T-helper 17 cell (primary cell): Measurements from ENCODE around the gene ECHS1. TPM values are rescaled to one million over a fixed set of nuclear protein-coding genes. Genes with fewer than 3 reads are reported as not detected.
A peak's percentile ranks its signal among the peaks of the same experiment; 100 is the strongest.
"Not testable (repeated sequence)": the region's sequence is repeated elsewhere in the genome, so short reads cannot be mapped to it uniquely, and the experiment has no call there.

ENCODE experiments used
- ATAC-seq: fragments of 150-1000 bp; cut with Tn5 transposase; 2 replicates; pipeline ENCODE4 v1.10.0; 2021; ENCODE audit warnings: mild to moderate bottlenecking, moderate library complexity
- DNase-seq, 3 donors: peaks; one replicate each; pipeline versions ENCODE4 v3.0.0 to v3.0.0-alpha.2; 2020 to 2021
- H3K9me3 ChIP-seq: one replicate; pipeline ENCODE4 v1.7.0; 2013; ENCODE audit warnings: low read length, mild to moderate bottlenecking; ENCODE audit not compliant: control insufficient read depth, poor library complexity, severe bottlenecking
- H3K27ac Mint-ChIP-seq: one replicate; pipeline ENCODE4 v1.8.0; 2022; ENCODE audit warnings: mild to moderate bottlenecking, moderate library complexity, mixed read lengths
- H3K27me3 Mint-ChIP-seq: one replicate; pipeline ENCODE4 v1.8.0; 2022; ENCODE audit warnings: mixed read lengths
- H3K36me3 Mint-ChIP-seq: one replicate; pipeline ENCODE4 v1.8.0; 2022; ENCODE audit warnings: low read depth, mixed read lengths
- H3K4me1 Mint-ChIP-seq: one replicate; pipeline ENCODE4 v1.8.0; 2022; ENCODE audit warnings: mild to moderate bottlenecking, mixed read lengths
- H3K4me3 Mint-ChIP-seq: one replicate; pipeline ENCODE4 v1.8.0; 2022; ENCODE audit warnings: mild to moderate bottlenecking, moderate library complexity, mixed read lengths
- total RNA-seq, 4 donors: library from RNA in 2 of 4; stranded (reverse) in 2 of 4; gene quantifications; one replicate each; pipeline ENCODE4 v1.2.3 and lab custom pipeline; 2022 to 2026

Gene ECHS1
- total RNA-seq, 2 donors from 2014 or later, result 18.2 to 20.2 TPM

- Mint-ChIP-seq H3K27me3 (no peaks in the 10 kb centered on the region), H3K36me3 (no peaks in the 10 kb centered on the region), H3K27ac (peak within 1 kb of the TSS; percentile 41), H3K4me3 (peak within 1 kb of the TSS; percentile 83), H3K4me1 (peaks cover 8% of the 10 kb centered on the region)
- no peaks in the 10 kb centered on the region for H3K9me3 ChIP-seq
- peak; percentile 73 for ATAC-seq
- DNase-seq, result peak; percentile 44 to 58 (median 58)
Observed at GRCh38 chr10:133379152-133379800, 6.1 kb upstream of the ECHS1 start, which contains the start of gene PAOX. Gene PAOX, plus strand, starts transcription at chr10:133379262. Its CDS starts 55 bp downstream, at chr10:133379317.

GRCh38 chr10:133378251-133379096 is 5.3 kb upstream of the ECHS1 start:
- Mint-ChIP-seq H3K4me3 (peak overlapping the region; percentile 81), H3K36me3 (no peaks in the 10 kb centered on the region), H3K27ac (no peak overlapping the region)

GRCh38 chr10:133377818-133378250 is 4.7 kb upstream of the ECHS1 start:
- peak overlapping the region; percentile 81 for H3K4me3 Mint-ChIP-seq
- H3K36me3 Mint-ChIP-seq, result no peaks in the 10 kb centered on the region
- ATAC-seq, result no peak
- H3K9me3 ChIP-seq, result no peaks in the 10 kb centered on the region
- peaks cover 10% of the 10 kb centered on the region for H3K4me1 Mint-ChIP-seq
- no peaks in the 10 kb centered on the region for H3K27me3 Mint-ChIP-seq
- DNase-seq, result no peak
- no peak overlapping the region for H3K27ac Mint-ChIP-seq

More at GRCh38 chr10:133378251-133379096, 5.3 kb upstream of the ECHS1 start:
- ATAC-seq (peak; percentile 59), DNase-seq (peak; percentile 34 to 61 (median 51))
- Mint-ChIP-seq H3K4me1 (peaks cover 10% of the 10 kb centered on the region), H3K27me3 (no peaks in the 10 kb centered on the region)
- no peaks in the 10 kb centered on the region for H3K9me3 ChIP-seq

GRCh38 chr10:133377025-133377817 is 4.1 kb upstream of the ECHS1 start:
- peaks cover 10% of the 10 kb centered on the region for H3K4me1 Mint-ChIP-seq
- H3K4me3 Mint-ChIP-seq, result peak overlapping the region; percentile 81
- H3K27me3 Mint-ChIP-seq, result no peaks in the 10 kb centered on the region
- ATAC-seq, result no peak
- no peaks in the 10 kb centered on the region for H3K9me3 ChIP-seq
- DNase-seq, result no peak
- peak overlapping the region; percentile 72 for H3K27ac Mint-ChIP-seq
- H3K36me3 Mint-ChIP-seq, result no peaks in the 10 kb centered on the region

GRCh38 chr10:133376183-133376582 is 3.0 kb upstream of the ECHS1 start:
- H3K4me1 Mint-ChIP-seq, H3K4me3 Mint-ChIP-seq, DNase-seq, H3K27me3 Mint-ChIP-seq, H3K27ac Mint-ChIP-seq, H3K36me3 Mint-ChIP-seq, H3K9me3 ChIP-seq, ATAC-seq: not testable (repeated sequence)

GRCh38 chr10:133375357-133376115 is 2.4 kb upstream of the ECHS1 start:
- H3K4me1 Mint-ChIP-seq, result peaks cover 6% of the 10 kb centered on the region
- H3K36me3 Mint-ChIP-seq, result no peaks in the 10 kb centered on the region
- H3K4me3 Mint-ChIP-seq, result no peak overlapping the region
- H3K27ac Mint-ChIP-seq, result no peak overlapping the region
- H3K9me3 ChIP-seq, result no peaks in the 10 kb centered on the region
- DNase-seq (no peak), ATAC-seq (no peak)
- no peaks in the 10 kb centered on the region for H3K27me3 Mint-ChIP-seq

GRCh38 chr10:133372507-133372906 is 647 bp downstream of the ECHS1 start:
- DNase-seq, result no peak
- Mint-ChIP-seq H3K4me3 (peak overlapping the region; percentile 90), H3K4me1 (peaks cover 9% of the 10 kb centered on the region), H3K36me3 (no peaks in the 10 kb centered on the region), H3K27me3 (no peaks in the 10 kb centered on the region), H3K27ac (peak overlapping the region; percentile 49)
- H3K9me3 ChIP-seq, result no peaks in the 10 kb centered on the region
- no peak for ATAC-seq

- ATAC-seq, result no peak
Observed at GRCh38 chr10:133370030-133370786, 2.9 kb downstream of the ECHS1 start.

GRCh38 chr10:133368153-133368552 is 5.0 kb downstream of the ECHS1 start:
- H3K36me3 Mint-ChIP-seq, result no peaks in the 10 kb centered on the region
- ATAC-seq (no peak), DNase-seq (no peak)
- peaks cover 3% of the 10 kb centered on the region for H3K4me1 Mint-ChIP-seq
- no peaks in the 10 kb centered on the region for H3K27me3 Mint-ChIP-seq
- peak overlapping the region; percentile 36 for H3K4me3 Mint-ChIP-seq
- H3K27ac Mint-ChIP-seq, result no peak overlapping the region
- no peaks in the 10 kb centered on the region for H3K9me3 ChIP-seq

More at GRCh38 chr10:133370030-133370786, 2.9 kb downstream of the ECHS1 start:
- H3K4me3 Mint-ChIP-seq, result no peak overlapping the region
- no peak overlapping the region for H3K27ac Mint-ChIP-seq
- no peaks in the 10 kb centered on the region for H3K36me3 Mint-ChIP-seq
- no peaks in the 10 kb centered on the region for H3K9me3 ChIP-seq
- DNase-seq, result no peak
- peaks cover 6% of the 10 kb centered on the region for H3K4me1 Mint-ChIP-seq
- no peaks in the 10 kb centered on the region for H3K27me3 Mint-ChIP-seq

GRCh38 chr10:133367461-133367860 is 5.7 kb downstream of the ECHS1 start:
- not testable (repeated sequence) for H3K9me3 ChIP-seq, H3K36me3 Mint-ChIP-seq, ATAC-seq, H3K4me3 Mint-ChIP-seq, H3K4me1 Mint-ChIP-seq, DNase-seq, H3K27ac Mint-ChIP-seq, H3K27me3 Mint-ChIP-seq

GRCh38 chr10:133366751-133367150 is 6.4 kb downstream of the ECHS1 start:
- no peaks in the 10 kb centered on the region for H3K9me3 ChIP-seq
- Mint-ChIP-seq H3K27me3 (no peaks in the 10 kb centered on the region), H3K4me3 (no peak overlapping the region), H3K27ac (no peak overlapping the region), H3K4me1 (peaks cover 9% of the 10 kb centered on the region), H3K36me3 (no peaks in the 10 kb centered on the region)
- ATAC-seq (no peak), DNase-seq (no peak)

- no peaks in the 10 kb centered on the region for H3K36me3 Mint-ChIP-seq
- DNase-seq (no peak), ATAC-seq (no peak)
- peaks cover 14% of the 10 kb centered on the region for H3K4me1 Mint-ChIP-seq
- no peaks in the 10 kb centered on the region for H3K27me3 Mint-ChIP-seq
- H3K9me3 ChIP-seq, result no peaks in the 10 kb centered on the region
- no peak overlapping the region for H3K4me3 Mint-ChIP-seq
- no peak overlapping the region for H3K27ac Mint-ChIP-seq
Observed at GRCh38 chr10:133366130-133366478, 7.0 kb downstream of the ECHS1 start.
